KMS-11 (cell line): Measurements from ENCODE around the gene MAP6.

Source experiments
- H2AFZ ChIP-seq: fragments of 200-600 bp; sonication (generic); 2 replicates; pipeline ENCODE4 v1.6.1; 2016; ENCODE audit warnings: antibody characterized with exemption, mixed run types, low read depth
- H3K27ac ChIP-seq: fragments of 200-600 bp; sonication (generic); 2 replicates; pipeline ENCODE4 v1.6.1; 2016; ENCODE audit warnings: mild to moderate bottlenecking, mixed run types
- H3K27me3 ChIP-seq: fragments of 200-600 bp; sonication (generic); 2 replicates; pipeline ENCODE4 v1.6.1; 2017; ENCODE audit warnings: mild to moderate bottlenecking, low read depth, mixed run types, moderate library complexity; ENCODE audit not compliant: insufficient read depth
- H3K36me3 ChIP-seq: fragments of 200-600 bp; sonication (generic); 2 replicates; pipeline ENCODE4 v1.6.1; 2017; ENCODE audit warnings: mild to moderate bottlenecking, mixed run types; ENCODE audit not compliant: insufficient read depth
- H3K4me1 ChIP-seq: fragments of 200-600 bp; sonication (generic); 2 replicates; pipeline ENCODE4 v1.6.1; 2016; ENCODE audit warnings: mild to moderate bottlenecking, low read depth, mixed run types; ENCODE audit not compliant: poor library complexity, severe bottlenecking
- H3K4me2 ChIP-seq: fragments of 200-600 bp; sonication (generic); 2 replicates; pipeline ENCODE4 v1.7.0; 2016; ENCODE audit warnings: mild to moderate bottlenecking, mixed run types
- H3K4me3 ChIP-seq: fragments of 200-600 bp; sonication (generic); IDR thresholded peaks from 2 replicates; pipeline ENCODE4 v1.6.1; 2017; ENCODE audit warnings: low read depth, low read length, mixed read lengths; ENCODE audit not compliant: insufficient read depth
- H3K79me2 ChIP-seq: fragments of 200-600 bp; sonication (generic); 2 replicates; pipeline ENCODE4 v1.6.1; 2016; ENCODE audit warnings: low read depth, mixed run types; ENCODE audit not compliant: insufficient read depth
- H3K9ac ChIP-seq: fragments of 200-600 bp; sonication (generic); 2 replicates; pipeline ENCODE4 v1.6.1; 2016; ENCODE audit warnings: mild to moderate bottlenecking, mixed run types
- H4K20me1 ChIP-seq: fragments of 200-600 bp; sonication (generic); 2 replicates; pipeline ENCODE4 v1.6.1; 2016; ENCODE audit warnings: mild to moderate bottlenecking, mixed run types; ENCODE audit not compliant: insufficient read depth
- CTCF ChIP-seq: fragments of 200-600 bp; sonication (generic); conservative IDR thresholded peaks from 2 replicates; pipeline ENCODE4 v1.6.1; 2017; ENCODE audit warnings: low read depth, mild to moderate bottlenecking, antibody characterized with exemption, low read length, moderate library complexity, mixed read lengths

The MAP6 gene

GRCh38 chr11:75565221-75565814 is 103.5 kb downstream of the MAP6 start:
- no peak overlapping the region for H3K4me3 ChIP-seq

DNA sequence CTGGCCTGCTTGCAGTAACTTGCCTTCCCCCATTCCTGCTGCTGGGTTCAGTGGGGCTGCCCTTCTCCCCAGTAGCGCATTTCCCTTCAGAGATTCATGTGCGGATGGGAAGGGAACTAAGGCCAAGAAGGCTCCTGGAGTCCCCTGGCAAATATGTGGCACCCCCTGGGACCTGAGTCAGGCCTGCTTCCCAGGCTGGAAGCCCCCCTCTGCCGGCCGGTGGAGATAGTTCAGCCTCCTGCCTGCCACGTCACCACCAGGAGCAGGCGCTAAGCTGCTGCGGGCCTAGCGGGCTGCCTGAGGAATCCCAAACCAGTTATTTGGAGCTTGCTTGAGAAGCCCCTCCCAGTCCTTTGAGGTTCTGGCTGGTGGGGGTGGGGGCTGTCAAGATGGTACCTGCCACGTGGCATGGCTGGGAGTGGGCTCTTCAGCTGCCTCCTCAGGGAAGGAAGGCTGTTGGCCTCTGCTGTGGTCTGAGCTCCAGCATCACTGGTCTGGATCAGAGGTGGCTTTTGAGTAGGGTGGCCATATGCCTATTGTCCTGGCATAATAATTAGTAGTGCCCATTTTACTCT is 104.8 kb downstream of the MAP6 start:
- peaks cover 8% of the 10 kb centered on the region for H3K4me1 ChIP-seq

More at GRCh38 chr11:75565221-75565814, 103.5 kb downstream of the MAP6 start:
- TF ChIP-seq CTCF: no peak
- Histone ChIP-seq H3K36me3 (no peaks in the 10 kb centered on the region), H3K27ac (no peak overlapping the region), H3K27me3 (no peaks in the 10 kb centered on the region), H3K9ac (no peak overlapping the region), H3K79me2 (peaks cover 6% of the 10 kb centered on the region), H2AFZ (no peak overlapping the region), H3K4me1 (peaks cover 8% of the 10 kb centered on the region), H4K20me1 (no peaks in the 10 kb centered on the region), H3K4me2 (no peak overlapping the region)

DNA sequence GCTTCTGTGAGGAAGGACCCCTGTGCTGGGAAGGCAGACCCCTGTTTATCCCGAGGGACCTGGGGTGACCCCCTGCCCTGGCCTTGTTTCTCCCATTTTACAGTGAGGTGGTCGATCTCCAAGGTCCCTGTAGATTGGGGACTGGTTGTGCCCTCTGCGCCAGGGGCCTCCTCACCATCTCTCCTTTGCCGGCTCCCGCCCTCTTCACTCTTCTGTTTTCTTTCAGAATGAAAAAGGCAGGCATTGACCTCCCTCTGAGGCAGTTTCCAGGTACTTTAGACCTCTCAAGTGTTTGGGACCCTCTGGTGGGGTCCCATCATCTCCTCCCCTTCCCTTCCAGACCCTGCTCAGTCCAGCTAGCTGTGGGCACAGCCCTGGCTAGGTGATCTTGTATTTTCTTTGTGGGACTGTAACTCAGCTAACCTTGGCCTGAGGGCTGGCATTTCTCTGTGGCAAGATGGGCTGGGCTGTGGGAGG is 105.3 kb downstream of the MAP6 start:
- H3K4me1 ChIP-seq: peaks cover 8% of the 10 kb centered on the region
- peaks cover 6% of the 10 kb centered on the region for H3K79me2 ChIP-seq
- no peak for TF ChIP-seq CTCF
- peak overlapping the region; percentile 69; the same call in 1 of the 2 replicates for H3K9ac ChIP-seq
- no peaks in the 10 kb centered on the region for H3K27me3 ChIP-seq
- H3K4me2 ChIP-seq: peak overlapping the region; percentile 68
- H3K36me3 ChIP-seq: no peaks in the 10 kb centered on the region
- no peaks in the 10 kb centered on the region for H4K20me1 ChIP-seq
- no peak overlapping the region for H3K27ac ChIP-seq
- H3K4me3 ChIP-seq: no peak overlapping the region
- H2AFZ ChIP-seq: no peak overlapping the region

More for the DNA sequence above, 104.8 kb downstream of the MAP6 start:
- H3K9ac ChIP-seq: no peak overlapping the region
- peaks cover 6% of the 10 kb centered on the region for H3K79me2 ChIP-seq
- no peak overlapping the region for H3K4me2 ChIP-seq
- H3K27me3 ChIP-seq: no peaks in the 10 kb centered on the region
- no peak overlapping the region for H2AFZ ChIP-seq
- no peak overlapping the region for H3K4me3 ChIP-seq
- no peak for TF ChIP-seq CTCF
- H3K27ac ChIP-seq: no peak overlapping the region
- H3K36me3 ChIP-seq: no peaks in the 10 kb centered on the region
- no peaks in the 10 kb centered on the region for H4K20me1 ChIP-seq

GRCh38 chr11:75562836-75563484 is 105.9 kb downstream of the MAP6 start:
- Histone ChIP-seq H2AFZ (peak overlapping the region; percentile 92), H4K20me1 (no peaks in the 10 kb centered on the region), H3K4me2 (peak overlapping the region; percentile 68), H3K9ac (peak overlapping the region; percentile 69), H3K36me3 (no peaks in the 10 kb centered on the region), H3K4me3 (no peak overlapping the region), H3K4me1 (peaks cover 8% of the 10 kb centered on the region), H3K27me3 (no peaks in the 10 kb centered on the region), H3K27ac (peak overlapping the region; percentile 10), H3K79me2 (peaks cover 6% of the 10 kb centered on the region)
- TF ChIP-seq CTCF: no peak
